Stimulated activated CD8-positive, alpha-beta memory T cell treated with anti-CD3 and anti-CD28 coated beads, Interleukin-15, amount 100 ng/mL, for 48 hours (primary cell): ENCODE measurements around the gene SLC8A1.

Experiments
- DNase-seq, 2 donors: peaks; one replicate each; pipeline ENCODE4 v3.0.0-alpha.2; 2020; ENCODE audit warnings: low read depth in 2 of 2

SLC8A1 gene

DNA sequence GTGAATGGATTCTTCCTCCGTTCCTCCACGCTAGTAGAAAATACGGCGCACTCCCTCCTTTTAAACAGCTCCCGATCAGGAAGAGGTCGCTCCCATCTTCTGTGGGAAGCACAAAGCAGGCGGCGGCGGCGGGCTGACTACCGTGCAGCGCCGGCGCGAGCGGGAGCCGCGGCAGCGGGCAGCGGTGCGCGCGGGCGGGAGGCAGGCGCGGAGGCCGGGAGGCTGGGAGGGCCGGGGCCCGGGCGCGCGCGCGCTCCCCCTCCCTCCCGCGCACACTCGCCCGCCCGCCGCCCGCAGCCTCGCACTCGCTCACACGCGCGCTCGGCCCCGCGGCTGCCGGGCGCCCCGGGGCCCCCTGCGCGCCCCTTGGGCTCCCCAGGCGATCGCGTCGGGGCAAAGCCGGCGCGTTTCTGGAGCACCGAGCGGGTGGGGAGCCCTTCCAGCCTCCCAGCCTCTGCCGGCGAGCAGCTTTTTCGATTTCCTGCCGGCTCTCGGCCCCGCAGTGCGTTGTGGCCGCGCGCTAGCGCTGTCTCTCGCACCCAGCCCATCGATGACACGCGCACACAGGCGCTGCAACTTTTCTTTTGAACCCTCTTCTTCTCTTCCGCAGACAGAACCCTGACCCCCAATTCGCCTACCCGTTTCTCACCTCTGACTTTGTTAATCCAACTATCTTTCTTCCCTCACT is at the start of gene SLC8A1:
TSS of gene SLC8A1 (minus strand) at position 173 of the 688 bp plus-strand sequence.
- DNase-seq: no peak

GRCh38 chr2:40499437-40499836 is 47.5 kb upstream of the SLC8A1 start:
- DNase-seq: no peak

DNA sequence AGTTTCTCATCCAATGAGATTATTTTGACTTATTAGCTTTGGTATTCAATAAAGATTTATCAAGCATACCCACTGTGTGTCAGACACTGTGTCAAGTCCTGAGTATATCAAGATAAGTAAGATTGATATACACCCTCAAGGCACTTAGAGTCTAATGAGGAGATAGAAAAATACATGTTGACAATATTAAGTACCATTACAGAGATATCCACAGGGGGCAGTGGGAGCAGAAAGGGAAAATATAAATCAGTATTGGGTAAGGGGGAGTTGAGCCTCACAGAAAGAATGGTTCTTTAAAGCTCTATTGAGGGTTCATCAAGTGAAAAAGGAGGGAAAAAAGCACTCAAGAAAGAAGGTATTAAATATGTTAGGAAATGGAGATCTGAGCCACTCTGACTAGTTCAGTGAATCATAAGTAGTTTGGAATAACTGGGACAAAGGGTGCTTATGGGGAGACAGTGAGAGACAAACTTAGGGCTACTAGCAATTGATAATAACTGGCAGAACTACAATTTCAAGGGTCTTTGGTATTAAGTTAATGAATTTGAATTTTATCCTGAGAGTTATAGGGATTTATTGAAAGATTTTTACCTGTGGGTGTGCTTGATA is 45.5 kb upstream of the SLC8A1 start:
- DNase-seq: no peak

DNA sequence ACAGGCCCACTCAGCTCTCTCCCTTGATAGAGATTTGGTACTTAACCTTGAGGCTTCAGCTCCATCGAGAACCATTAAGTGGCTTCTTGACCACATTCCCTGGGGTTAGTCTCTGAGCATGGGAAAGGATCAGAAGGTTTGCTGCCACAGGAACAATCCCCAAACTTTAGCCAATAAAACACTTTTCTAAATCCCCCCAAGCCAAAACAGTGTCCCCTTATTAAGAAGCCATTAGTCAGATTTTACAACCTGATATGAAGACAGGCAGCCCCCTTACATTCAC is 37.7 kb upstream of the SLC8A1 start:
- DNase-seq: no peak

DNA sequence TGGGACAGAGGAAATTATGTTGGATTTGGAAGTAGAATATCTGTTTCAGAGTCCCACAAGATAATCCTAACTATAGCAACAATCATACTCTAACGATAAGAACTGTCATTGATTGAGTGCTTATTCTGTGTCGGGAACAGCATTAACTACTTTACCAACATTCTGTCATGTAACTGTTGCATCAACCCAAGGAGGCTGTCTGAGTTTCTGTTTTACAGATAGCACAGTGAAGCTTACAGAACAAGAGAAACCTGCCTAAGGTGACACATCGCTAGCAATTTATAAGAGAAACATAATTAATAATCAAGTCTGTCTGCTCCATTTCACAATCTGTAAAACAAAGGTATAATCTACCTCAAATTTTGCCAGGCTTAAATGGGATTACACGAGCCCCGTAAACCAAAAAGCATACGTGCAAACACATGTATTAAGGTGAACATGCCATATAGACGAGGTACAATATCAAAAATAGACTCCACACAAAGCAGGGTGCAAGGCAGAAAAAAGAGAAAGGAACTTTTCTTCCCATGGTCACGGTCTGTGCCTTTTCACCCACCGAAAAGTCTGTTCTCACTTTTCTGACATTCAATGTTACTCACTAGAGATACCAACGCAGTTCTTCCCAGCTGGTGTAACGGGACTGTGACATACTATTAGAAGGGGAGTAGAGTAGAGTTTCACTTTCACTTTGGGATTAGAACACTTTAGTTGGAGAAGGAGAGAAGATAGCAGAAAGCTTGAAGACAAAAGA is 37.2 kb upstream of the SLC8A1 start:
- DNase-seq: no peak

- no peak for DNase-seq
Observed at GRCh38 chr2:40488101-40488601, 36.3 kb upstream of the SLC8A1 start.

DNA sequence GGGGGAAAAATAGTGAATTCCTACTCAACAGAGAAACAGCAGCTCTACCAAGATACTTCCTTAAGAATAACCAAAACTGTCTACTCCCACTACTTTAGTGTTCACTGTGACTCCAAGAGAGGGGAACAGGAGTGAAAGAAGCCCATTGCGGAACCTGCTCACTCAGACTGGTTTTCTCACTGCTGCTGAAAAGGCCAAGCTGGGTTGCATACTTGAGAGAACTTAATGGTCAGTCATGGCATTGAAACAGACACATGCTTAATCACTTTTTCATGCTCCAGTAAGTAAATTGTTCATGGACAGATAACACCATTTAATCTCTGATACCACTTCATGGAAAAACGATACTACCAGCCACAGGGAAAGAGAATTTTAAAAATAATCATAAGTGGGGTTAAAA is 35.7 kb upstream of the SLC8A1 start:
- DNase-seq: no peak

- DNase-seq: no peak
Observed at GRCh38 chr2:40485854-40486253, 34.0 kb upstream of the SLC8A1 start.

GRCh38 chr2:40485318-40485717 is 33.4 kb upstream of the SLC8A1 start:
- no peak for DNase-seq

- DNase-seq: no peak
Observed at GRCh38 chr2:40483549-40484243, 31.8 kb upstream of the SLC8A1 start.

GRCh38 chr2:40480596-40480995 is 28.7 kb upstream of the SLC8A1 start:
- DNase-seq: no peak

DNA sequence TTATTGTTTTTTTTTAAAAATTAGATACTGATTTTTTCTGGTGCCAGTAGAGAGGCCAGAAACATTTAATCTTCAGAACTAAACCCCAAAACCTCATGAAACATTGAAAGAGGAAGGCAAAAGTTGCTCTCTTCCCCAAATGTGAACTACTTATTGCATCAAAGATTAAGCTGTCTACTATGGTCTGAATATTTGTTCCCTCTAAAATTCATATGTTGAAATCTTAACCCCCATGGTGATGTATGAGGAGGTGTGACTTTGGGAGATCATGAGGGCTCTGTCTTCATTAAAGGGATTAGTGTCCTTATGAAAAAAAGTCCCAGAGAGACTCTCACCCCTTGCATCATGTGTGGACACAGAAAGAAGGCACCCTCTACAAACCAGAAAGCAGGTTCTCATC is 28.2 kb upstream of the SLC8A1 start:
- DNase-seq: no peak

DNA sequence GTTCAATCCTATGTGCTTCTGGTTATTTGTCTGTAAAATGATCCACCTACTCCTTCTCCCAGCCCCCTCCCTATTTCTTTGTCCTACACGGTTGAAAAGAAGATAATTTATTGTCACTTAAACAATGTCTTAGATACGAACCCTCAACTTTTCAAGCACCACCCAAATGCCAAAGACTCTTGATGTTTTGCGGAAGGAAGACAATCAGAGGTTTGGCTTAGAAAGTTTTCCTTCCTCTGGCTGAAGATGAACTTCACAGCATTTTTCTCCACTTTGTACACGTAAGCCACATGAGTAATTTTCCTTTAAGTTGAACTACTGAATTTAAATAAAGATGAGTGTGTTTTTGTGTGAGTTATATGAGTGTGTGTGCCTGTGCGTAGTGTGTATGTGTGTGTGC is 25.5 kb upstream of the SLC8A1 start:
- no peak for DNase-seq

DNA sequence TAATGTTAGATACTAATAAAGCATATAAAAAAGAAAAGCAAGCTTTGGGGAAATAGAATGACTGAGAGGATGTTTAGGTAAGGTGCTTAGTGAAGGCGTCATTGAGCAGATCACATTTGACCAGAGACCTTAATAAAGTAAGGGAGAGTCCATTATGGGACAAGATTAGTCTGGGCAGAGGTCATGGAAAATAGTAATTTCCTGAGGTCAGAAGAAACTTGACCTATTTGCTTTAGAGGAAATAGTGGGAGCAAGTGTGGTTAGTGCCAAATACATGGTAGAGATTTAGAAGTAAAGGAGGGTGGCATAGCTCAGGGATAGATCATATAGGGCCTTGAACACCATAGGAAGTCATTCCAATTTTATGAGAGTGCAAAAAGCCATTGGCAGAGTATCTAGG is 24.5 kb upstream of the SLC8A1 start:
- no peak for DNase-seq

DNA sequence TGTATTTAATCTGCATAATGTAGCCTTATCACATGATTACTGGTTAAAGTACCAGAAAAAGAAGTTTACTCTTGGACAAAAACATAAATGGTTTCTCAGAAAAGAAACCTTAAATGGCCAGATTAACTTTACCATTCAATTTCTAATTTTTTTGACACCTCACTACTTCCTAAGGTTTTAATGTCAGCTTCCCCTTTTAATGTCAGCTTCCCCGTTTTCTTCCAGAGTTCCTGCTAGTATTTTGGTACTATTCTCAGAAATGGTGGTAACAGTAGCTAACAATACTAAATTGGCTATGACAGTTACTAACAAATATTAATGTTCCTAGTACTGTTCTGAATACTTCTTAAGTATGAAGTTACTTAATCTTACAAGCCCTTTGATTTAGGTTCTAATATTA is 22.4 kb upstream of the SLC8A1 start:
- DNase-seq: no peak

DNA sequence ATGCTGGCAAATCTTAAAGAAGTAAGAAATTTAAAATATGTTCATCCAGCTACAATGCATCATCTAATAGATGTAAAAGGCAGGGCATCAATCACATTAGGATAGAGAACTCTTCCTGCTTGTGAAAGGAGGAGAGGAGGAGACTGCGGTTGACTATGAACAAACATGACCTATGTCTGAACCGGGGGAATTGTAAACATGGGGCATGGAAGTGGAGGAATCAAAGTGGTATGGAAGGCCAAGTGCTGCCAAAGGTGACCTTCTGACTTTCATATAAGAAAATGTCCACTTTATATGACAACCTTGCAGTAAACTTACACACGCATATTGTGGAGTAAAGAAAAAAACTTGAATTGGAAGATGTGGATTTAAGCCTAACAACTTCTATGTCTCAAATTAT is 20.0 kb upstream of the SLC8A1 start:
- DNase-seq: no peak

GRCh38 chr2:40470822-40471813 is 19.2 kb upstream of the SLC8A1 start:
- no peak for DNase-seq

- no peak for DNase-seq
Observed at GRCh38 chr2:40466935-40467572, 15.2 kb upstream of the SLC8A1 start.

- DNase-seq: no peak
Observed at GRCh38 chr2:40466332-40466906, 14.5 kb upstream of the SLC8A1 start.

- DNase-seq: no peak
Observed at GRCh38 chr2:40463112-40463511, 11.2 kb upstream of the SLC8A1 start.
